Measurements from ENCODE around the gene VPS4B. TPM values are rescaled to one million over a fixed set of nuclear protein-coding genes. Genes with fewer than 3 reads are reported as not detected.

VPS4B gene
- total and polyA plus RNA-seq, 2 experiments from 2014 or later = 9.1 to 14.6 TPM

DNA sequence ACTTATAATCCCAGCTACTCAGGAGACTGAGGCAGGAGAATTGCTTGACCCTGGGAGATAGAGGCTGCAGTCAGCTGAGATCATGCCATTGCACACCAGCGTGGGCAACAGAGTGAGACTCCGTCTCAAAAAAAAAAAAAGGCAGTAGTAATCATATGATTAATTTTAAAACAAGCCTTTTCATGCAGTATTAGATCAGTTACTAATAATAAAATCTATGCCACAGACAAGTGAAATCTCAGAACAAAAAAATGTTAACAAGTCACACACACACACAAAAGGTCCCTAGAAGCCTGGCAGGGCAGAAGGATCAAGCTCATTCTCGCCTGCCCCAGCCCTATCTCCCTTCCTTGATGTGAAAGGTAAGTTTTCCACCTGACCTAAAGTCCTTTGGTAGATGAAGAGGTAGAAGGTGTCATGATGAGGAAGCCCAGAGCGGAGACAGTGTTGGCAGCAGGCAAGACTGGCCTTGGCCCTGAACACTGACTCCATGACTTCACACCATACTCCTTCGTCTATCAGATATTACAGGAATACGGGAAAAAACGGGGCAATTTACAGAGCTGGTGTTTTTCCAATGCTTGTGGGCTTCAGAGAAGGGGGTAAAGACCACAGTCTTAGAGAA is 65.9 kb downstream of the VPS4B start:
- Histone ChIP-seq H3K9me3 (ENCODE audit: low read depth) (no peaks in the 10 kb centered on the region), H3K4me3 (no peak overlapping the region), H3K4me1 (ENCODE audit: low read depth) (no peaks in the 10 kb centered on the region), H3K36me3 (peaks cover 48% of the 10 kb centered on the region), H3K27me3 (no peaks in the 10 kb centered on the region), H3K27ac (no peak overlapping the region)
- no peak for DNase-seq (ENCODE audit: low read depth in 1 of 2, low spot score in 1 of 2)
- TF ChIP-seq, protein P1, sequence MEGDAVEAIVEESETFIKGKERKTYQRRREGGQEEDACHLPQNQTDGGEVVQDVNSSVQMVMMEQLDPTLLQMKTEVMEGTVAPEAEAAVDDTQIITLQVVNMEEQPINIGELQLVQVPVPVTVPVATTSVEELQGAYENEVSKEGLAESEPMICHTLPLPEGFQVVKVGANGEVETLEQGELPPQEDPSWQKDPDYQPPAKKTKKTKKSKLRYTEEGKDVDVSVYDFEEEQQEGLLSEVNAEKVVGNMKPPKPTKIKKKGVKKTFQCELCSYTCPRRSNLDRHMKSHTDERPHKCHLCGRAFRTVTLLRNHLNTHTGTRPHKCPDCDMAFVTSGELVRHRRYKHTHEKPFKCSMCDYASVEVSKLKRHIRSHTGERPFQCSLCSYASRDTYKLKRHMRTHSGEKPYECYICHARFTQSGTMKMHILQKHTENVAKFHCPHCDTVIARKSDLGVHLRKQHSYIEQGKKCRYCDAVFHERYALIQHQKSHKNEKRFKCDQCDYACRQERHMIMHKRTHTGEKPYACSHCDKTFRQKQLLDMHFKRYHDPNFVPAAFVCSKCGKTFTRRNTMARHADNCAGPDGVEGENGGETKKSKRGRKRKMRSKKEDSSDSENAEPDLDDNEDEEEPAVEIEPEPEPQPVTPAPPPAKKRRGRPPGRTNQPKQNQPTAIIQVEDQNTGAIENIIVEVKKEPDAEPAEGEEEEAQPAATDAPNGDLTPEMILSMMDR (IDR thresholded peaks at IDR 0.05; ENCODE audit: low read depth, low read length) = no peak

DNA sequence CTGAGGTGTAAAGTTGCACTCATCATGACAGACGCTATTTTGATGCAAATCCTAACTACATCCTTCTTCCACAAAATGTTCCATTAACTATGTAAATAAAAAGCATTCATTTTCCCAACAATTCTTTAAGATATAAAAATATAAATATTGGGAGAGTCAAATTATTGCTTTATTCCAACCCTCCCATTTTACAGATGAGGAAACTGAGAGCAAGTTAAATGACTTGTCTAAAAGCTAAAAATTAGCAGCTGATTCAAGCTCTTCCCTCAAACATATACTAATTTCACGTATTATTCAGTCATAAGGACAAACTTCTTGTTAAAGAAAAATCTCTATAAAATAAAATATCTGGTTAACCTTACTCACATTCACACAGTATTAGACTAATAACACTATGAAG is 72.0 kb downstream of the VPS4B start:
- H3K4me3 ChIP-seq = no peak overlapping the region
- no peak for DNase-seq (ENCODE audit: low read depth in 1 of 2, low spot score in 1 of 2)
- H3K27ac ChIP-seq = no peak overlapping the region
- H3K4me1 ChIP-seq (ENCODE audit: low read depth) = no peaks in the 10 kb centered on the region
- H3K9me3 ChIP-seq (ENCODE audit: low read depth) = no peaks in the 10 kb centered on the region
- TF ChIP-seq, protein P1 (IDR thresholded peaks at IDR 0.05; ENCODE audit: low read depth, low read length) = no peak
- no peaks in the 10 kb centered on the region for H3K27me3 ChIP-seq
- peaks cover 58% of the 10 kb centered on the region for H3K36me3 ChIP-seq

DNA sequence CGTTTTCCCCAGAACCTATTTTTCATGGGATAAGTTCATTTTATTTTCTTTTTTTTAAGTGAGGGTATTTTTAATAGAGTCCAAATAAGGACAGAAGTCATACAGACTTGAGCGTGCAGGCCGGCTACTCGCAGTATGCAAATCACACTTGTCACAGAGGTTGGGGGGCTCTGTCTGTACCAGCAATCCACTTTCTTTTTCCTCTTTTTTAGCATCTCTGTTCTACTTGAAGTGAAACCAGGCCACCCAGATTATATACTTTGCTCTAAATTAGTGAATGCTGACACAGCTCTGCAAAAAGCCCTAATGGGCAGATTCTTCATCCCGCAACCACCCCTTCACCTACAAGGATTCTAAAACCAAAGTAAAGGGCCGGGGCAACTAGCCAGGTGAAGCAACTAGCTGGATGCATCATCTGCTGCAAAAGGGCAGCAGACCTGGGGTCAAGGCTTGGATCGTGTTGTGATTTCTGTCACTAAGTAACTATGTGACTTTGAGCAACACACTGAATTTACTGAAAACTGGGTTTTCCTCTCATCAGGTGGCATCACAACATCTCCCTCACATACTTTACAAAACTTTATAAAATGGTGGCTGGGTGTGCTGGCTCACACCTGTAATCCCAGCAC is 73.7 kb downstream of the VPS4B start:
- H3K9me3 ChIP-seq (ENCODE audit: low read depth) = no peaks in the 10 kb centered on the region
- no peaks in the 10 kb centered on the region for H3K27me3 ChIP-seq
- DNase-seq (ENCODE audit: low read depth in 1 of 2, low spot score in 1 of 2) = no peak
- no peaks in the 10 kb centered on the region for H3K4me1 ChIP-seq (ENCODE audit: low read depth)
- TF ChIP-seq, protein P1 (IDR thresholded peaks at IDR 0.05; ENCODE audit: low read depth, low read length) = no peak
- no peak overlapping the region for H3K27ac ChIP-seq
- peaks cover 45% of the 10 kb centered on the region for H3K36me3 ChIP-seq
- H3K4me3 ChIP-seq = no peak overlapping the region

DNA sequence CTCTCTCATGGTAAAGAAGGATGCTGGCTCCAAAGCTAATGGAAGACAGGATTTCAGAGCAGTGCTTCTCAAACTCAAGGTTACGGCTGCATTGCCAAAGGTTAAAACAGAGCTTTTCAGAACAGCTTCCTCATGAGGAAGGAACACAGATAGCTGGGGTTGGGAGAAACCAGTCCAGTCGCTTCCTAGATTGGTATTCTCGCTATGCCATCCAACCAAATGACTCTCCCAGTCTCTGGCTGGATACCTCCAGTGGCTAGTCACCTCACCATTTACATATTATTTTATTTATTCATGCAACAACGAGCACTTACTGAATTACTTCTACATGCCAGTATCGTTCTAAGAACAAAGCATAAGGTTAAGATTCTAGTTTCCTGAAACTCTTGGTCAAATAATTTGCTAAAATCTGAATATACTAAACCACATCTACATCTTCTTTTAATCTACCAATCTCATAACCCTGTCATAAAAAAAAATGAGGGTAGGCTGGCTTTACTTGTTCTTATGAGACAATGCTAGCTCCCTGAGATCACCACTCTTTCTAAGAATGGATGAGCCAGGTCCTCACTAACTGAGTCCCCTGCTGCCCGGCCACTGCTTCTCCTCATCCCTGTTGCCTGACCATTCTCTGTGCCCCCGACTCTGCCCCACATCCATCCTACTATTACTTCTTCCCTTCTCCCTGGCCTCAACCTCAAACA is 75.6 kb downstream of the VPS4B start:
- Histone ChIP-seq H3K4me1 (ENCODE audit: low read depth) (no peaks in the 10 kb centered on the region), H3K9me3 (ENCODE audit: low read depth) (no peaks in the 10 kb centered on the region), H3K36me3 (peaks cover 40% of the 10 kb centered on the region), H3K27me3 (no peaks in the 10 kb centered on the region), H3K4me3 (no peak overlapping the region), H3K27ac (no peak overlapping the region)
- DNase-seq (ENCODE audit: low read depth in 1 of 2, low spot score in 1 of 2) = no peak
- TF ChIP-seq, protein P1 (IDR thresholded peaks at IDR 0.05; ENCODE audit: low read depth, low read length) = no peak

DNA sequence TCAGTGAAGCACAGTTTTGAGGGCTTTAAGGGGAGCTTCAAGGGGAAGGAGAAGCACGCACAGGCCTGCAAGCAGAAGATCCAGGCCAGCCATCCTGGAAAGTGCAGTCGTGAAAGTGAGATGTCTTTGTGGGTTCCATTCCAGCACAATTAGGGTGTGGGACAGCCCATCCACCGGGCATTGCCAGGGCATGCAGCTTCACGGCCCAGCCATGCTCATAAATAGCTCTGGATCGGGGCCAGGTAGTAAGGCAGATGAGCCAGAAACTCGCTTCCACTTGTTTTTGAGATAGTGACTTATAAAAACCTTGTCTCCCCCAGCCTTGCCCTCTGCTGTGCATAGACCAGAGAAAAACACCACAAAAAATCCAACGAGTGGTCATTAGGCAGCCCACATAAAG is 76.2 kb downstream of the VPS4B start:
- TF ChIP-seq, protein P1 (IDR thresholded peaks at IDR 0.05; ENCODE audit: low read depth, low read length) = no peak
- no peak overlapping the region for H3K27ac ChIP-seq
- H3K4me3 ChIP-seq = no peak overlapping the region
- peaks cover 36% of the 10 kb centered on the region for H3K36me3 ChIP-seq
- no peak for DNase-seq (ENCODE audit: low read depth in 1 of 2, low spot score in 1 of 2)
- no peaks in the 10 kb centered on the region for H3K4me1 ChIP-seq (ENCODE audit: low read depth)
- no peaks in the 10 kb centered on the region for H3K27me3 ChIP-seq
- no peaks in the 10 kb centered on the region for H3K9me3 ChIP-seq (ENCODE audit: low read depth)

Data from cardiac muscle cell (in vitro differentiated cells and primary cell).